GM18873 (cell line): ENCODE results near the gene C1QL1.
"Not testable (repeated sequence)": the region's sequence is repeated elsewhere in the genome, so short reads cannot be mapped to it uniquely, and the experiment has no call there.

ENCODE experiments used
- ATAC-seq: cut with Tn5 transposase; IDR thresholded peaks from one replicate; pipeline ENCODE4 v1.9.1; 2021; ENCODE audit warnings: mild to moderate bottlenecking, moderate library complexity, moderate number of reproducible peaks; ENCODE audit not compliant: unreplicated experiment, low FRiP score

The C1QL1 gene

GRCh38 chr17:44966348-44967025 lies 1.6 kb downstream of the C1QL1 start:
- no peak for ATAC-seq

GRCh38 chr17:44965481-44966234 lies 2.4 kb downstream of the C1QL1 start:
- ATAC-seq, result no peak

- no peak for ATAC-seq
Measured at GRCh38 chr17:44961921-44962350, 6.2 kb downstream of the C1QL1 start.

GRCh38 chr17:44960691-44961090 lies 7.4 kb downstream of the C1QL1 start:
- ATAC-seq, result no peak

GRCh38 chr17:44959821-44960531 lies 8.1 kb downstream of the C1QL1 start:
- ATAC-seq, result no peak

GRCh38 chr17:44956998-44957981 lies 10.8 kb downstream of the C1QL1 start:
- no peak for ATAC-seq

GRCh38 chr17:44955674-44956425 lies 12.3 kb downstream of the C1QL1 start:
- no peak for ATAC-seq

- ATAC-seq, result no peak
Measured at GRCh38 chr17:44952946-44953475, 15.1 kb downstream of the C1QL1 start.

- no peak for ATAC-seq
Measured at GRCh38 chr17:44948315-44948795, 19.7 kb downstream of the C1QL1 start.

GRCh38 chr17:44947461-44948314 lies 20.4 kb downstream of the C1QL1 start, which contains the start of gene KIF18B:
KIF18B (minus strand) TSS chr17:44947773; CDS start chr17:44936344, 11,429 bp downstream.
- ATAC-seq, result peak; percentile 90

GRCh38 chr17:44945652-44946051 lies 22.5 kb downstream of the C1QL1 start:
- ATAC-seq, result not testable (repeated sequence)

GRCh38 chr17:44942456-44942855 lies 25.6 kb downstream of the C1QL1 start:
- no peak for ATAC-seq

GRCh38 chr17:44941712-44942331 lies 26.3 kb downstream of the C1QL1 start:
- no peak for ATAC-seq

- no peak for ATAC-seq
Measured at GRCh38 chr17:44940768-44941167, 27.3 kb downstream of the C1QL1 start.

- ATAC-seq, result no peak
Measured at GRCh38 chr17:44940317-44940716, 27.8 kb downstream of the C1QL1 start.

GRCh38 chr17:44935116-44935515 lies 33.0 kb downstream of the C1QL1 start:
- ATAC-seq, result no peak

GRCh38 chr17:44934745-44935105 lies 33.4 kb downstream of the C1QL1 start:
- no peak for ATAC-seq
